ENCODE measurements around the gene KAT7. TPM values are rescaled to one million over a fixed set of nuclear protein-coding genes. Genes with fewer than 3 reads are reported as not detected.
"Not testable (repeated sequence)": the region's sequence is repeated elsewhere in the genome, so short reads cannot be mapped to it uniquely, and the experiment has no call there.

Gene KAT7
- total RNA-seq, 2 experiments from 2014 or later: 91.7 to 92.5 TPM

DNA sequence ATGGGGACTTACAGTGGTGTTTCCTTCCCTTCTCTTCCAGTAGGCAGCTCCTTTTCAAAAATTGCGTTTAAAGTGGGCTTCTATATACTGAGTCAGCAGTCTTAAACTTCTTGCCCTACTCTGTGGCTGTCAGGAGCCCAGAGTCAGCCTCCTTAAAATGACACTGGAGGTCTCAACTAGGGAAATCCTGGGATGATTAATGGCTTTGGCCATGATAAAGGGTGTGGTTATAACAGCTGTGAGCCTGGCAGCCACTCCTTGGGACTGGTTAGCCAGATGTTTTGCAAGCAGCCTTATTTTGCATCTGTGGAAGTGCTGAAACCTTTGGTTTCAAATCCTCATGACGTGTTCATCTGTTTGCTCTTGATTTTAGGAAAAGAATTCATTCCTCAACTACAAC is 34.3 kb downstream of the KAT7 start:
- Mint-ChIP-seq H3K36me3 (peaks cover 31% of the 10 kb centered on the region), H3K27ac (no peak overlapping the region), H3K9me3 (no peaks in the 10 kb centered on the region), H3K4me1 (peaks cover 17% of the 10 kb centered on the region), H3K27me3 (no peaks in the 10 kb centered on the region), H3K4me3 (no peak overlapping the region)
- POLR2A ChIA-PET: interaction anchor here (1.1 to 1.5 kb wide), 2 partner anchors 23 to 35 kb away, joined by 3 to 7 read pairs; partner anchors contain the start of gene KAT7
- ATAC-seq (ENCODE audit: low read depth) (no peak), DNase-seq (no peak)

DNA sequence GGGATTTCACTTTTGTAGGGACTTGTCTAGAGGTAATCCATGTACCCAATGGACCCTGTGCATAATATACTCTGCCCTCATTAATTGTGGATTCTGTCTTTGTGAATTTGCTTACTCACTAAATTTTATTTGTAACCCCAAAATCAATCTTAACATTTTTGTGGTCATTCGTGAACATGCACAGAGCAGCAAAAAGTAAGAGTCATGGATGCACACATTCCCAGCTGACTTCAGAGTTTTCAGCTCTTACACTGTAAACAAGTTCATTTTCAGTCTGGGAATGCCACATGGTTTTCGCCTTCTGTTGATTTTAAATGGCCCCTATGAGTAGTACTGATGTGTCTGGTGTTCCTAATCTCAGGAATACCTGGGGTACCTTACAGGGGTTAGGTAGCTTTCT is 35.1 kb downstream of the KAT7 start:
- ATAC-seq (ENCODE audit: low read depth) (no peak), DNase-seq (no peak)
- Mint-ChIP-seq H3K36me3 (peaks cover 32% of the 10 kb centered on the region), H3K4me3 (no peak overlapping the region), H3K27me3 (no peaks in the 10 kb centered on the region), H3K9me3 (no peaks in the 10 kb centered on the region), H3K4me1 (peaks cover 13% of the 10 kb centered on the region), H3K27ac (no peak overlapping the region)
- POLR2A ChIA-PET: interaction anchor here (1.1 kb wide), 1 partner anchor 23 kb away, joined by 7 read pairs; no protein-coding TSS in a partner anchor

DNA sequence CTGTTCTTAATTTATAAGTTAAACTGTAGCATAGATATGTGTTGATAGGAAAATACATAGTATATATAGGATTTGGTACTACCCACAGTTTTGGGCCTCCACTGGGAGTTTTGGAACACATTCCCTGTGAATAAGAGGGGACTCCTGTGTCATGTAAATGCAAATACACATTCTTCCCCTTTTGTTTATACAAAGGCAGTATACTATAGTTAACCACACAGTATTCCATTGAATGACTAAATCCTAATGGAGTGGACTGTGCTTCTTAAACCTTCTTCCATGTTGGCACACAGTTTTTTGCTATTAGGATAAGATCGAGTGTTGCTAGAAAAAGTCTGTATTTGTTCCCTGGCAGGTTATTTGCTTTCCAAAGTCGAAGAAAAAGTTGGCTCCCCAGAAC is 37.2 kb downstream of the KAT7 start:
- POLR2A ChIA-PET: no interaction called here
- no peak for DNase-seq
- peaks cover 4% of the 10 kb centered on the region for H3K4me1 Mint-ChIP-seq
- H3K4me3 Mint-ChIP-seq: no peak overlapping the region
- no peaks in the 10 kb centered on the region for H3K9me3 Mint-ChIP-seq
- no peak overlapping the region for H3K27ac Mint-ChIP-seq
- H3K36me3 Mint-ChIP-seq: peaks cover 31% of the 10 kb centered on the region
- no peaks in the 10 kb centered on the region for H3K27me3 Mint-ChIP-seq
- ATAC-seq (ENCODE audit: low read depth): no peak

DNA sequence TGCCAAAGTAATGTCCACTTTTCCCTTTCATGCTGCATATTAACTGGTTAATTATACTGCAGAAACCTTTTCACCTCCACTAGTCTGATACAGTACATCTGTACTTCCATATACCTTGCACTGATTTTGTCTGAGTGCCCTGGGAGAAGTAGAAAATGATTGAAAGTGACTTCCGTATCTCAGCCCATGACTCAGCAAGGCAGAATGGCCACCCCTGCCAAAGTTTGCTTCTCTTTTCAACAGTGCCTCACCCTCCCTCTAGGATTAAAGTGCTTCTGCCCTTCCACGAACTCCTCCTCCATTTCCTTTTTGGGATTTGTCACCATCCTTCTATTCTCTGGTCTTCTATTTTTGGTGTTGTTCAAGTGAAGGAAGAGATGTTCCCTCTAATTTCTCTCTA is 39.8 kb downstream of the KAT7 start:
- Mint-ChIP-seq H3K27ac (peak overlapping the region; percentile 59), H3K36me3 (peaks cover 27% of the 10 kb centered on the region)
- DNase-seq; H3K9me3 Mint-ChIP-seq; H3K27me3 Mint-ChIP-seq; H3K4me1 Mint-ChIP-seq; ATAC-seq (ENCODE audit: low read depth); POLR2A ChIA-PET; H3K4me3 Mint-ChIP-seq: not testable (repeated sequence)

DNA sequence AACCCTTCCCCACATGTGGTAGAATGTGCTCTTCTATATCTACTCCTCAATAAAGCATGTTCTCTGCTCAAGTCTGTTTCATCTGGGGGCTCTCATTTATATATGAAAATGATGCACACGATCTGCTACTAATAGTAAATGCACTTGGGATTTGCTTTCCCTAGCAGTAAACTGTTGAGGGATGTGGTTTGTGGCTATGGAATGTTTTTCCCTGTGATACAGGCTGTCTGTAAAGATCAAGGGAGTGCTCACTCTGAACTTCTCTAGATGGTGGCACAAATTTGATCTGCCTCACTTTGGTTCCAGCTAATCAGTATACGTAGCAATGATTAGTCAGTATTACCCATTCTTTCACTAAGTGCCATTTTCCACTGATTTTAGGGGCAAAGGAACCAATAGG is 40.5 kb downstream of the KAT7 start:
- POLR2A ChIA-PET: no interaction called here
- DNase-seq (no peak), ATAC-seq (ENCODE audit: low read depth) (no peak)
- Mint-ChIP-seq H3K4me3 (no peak overlapping the region), H3K9me3 (no peaks in the 10 kb centered on the region), H3K27me3 (no peaks in the 10 kb centered on the region), H3K27ac (no peak overlapping the region), H3K36me3 (peaks cover 27% of the 10 kb centered on the region), H3K4me1 (no peaks in the 10 kb centered on the region)

DNA sequence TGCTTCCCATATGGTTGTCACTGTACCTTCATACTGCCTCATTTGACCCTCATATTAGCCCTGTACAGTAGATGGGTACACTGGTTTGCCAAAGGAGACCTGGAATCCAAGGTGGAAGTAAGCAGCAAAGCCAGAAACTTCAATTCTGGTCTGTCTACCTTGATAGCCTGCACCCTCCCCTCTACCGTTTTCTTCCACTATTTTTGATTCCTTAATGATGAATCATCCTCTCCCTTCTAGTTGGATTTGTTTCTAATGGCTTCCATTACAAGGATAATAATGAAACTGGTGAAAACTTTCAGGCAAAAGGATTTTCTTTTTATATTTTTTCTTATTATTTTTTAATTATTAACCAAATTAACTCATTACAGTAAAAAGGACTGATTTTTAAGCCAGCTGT is 42.1 kb downstream of the KAT7 start:
- H3K27ac Mint-ChIP-seq: no peak overlapping the region

DNA sequence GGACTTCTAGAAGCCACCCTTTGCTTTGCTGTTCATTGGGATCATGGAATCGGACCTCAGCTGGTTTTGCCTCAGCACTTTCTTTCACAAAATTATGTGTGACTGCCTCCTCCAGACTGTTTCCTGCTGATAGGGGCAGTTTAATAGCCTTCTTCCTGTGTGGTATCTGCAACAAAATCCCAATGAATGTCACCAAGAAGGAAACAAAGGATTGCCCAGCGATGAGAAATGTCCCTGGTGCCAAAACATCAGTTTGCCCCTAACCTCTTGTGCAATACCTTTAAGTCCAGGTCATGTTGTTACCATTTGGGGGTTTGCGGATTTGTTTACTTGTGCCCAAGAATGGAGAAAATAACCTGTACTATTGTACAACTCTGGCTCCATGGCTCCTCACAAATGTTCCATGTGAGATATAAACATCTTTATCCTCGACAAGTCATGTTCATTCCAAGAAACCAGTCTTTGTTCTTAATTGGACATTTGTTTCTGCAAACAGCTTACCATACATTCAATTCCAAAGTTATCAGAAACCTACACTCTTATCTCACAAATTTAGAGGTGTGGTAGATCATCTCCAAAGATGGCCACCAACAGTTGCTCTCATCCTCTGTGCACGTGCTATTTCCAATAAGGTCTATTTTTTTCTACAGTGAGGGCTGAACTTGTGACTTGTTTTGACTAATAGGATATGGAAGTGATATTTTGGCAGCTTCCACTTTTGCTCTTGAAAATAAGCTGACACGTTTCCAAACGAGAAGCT is 44.5 kb downstream of the KAT7 start:
- Mint-ChIP-seq H3K27me3 (no peaks in the 10 kb centered on the region), H3K4me1 (no peaks in the 10 kb centered on the region), H3K27ac (no peak overlapping the region), H3K9me3 (no peaks in the 10 kb centered on the region), H3K36me3 (peaks cover 20% of the 10 kb centered on the region), H3K4me3 (no peak overlapping the region)
- POLR2A ChIA-PET: interaction anchor here (0.5 kb wide), 1 partner anchor 171 kb away, joined by 10 read pairs; no protein-coding TSS in a partner anchor
- ATAC-seq (ENCODE audit: low read depth) (no peak), DNase-seq (no peak)

More for the DNA sequence above, 42.1 kb downstream of the KAT7 start:
- POLR2A ChIA-PET: interaction anchor here (0.7 kb wide), 1 partner anchor 134 kb away, joined by 3 read pairs; no protein-coding TSS in a partner anchor
- ATAC-seq (ENCODE audit: low read depth) (no peak), DNase-seq (no peak)
- H3K4me3 Mint-ChIP-seq: no peak overlapping the region
- no peaks in the 10 kb centered on the region for H3K4me1 Mint-ChIP-seq
- no peaks in the 10 kb centered on the region for H3K9me3 Mint-ChIP-seq
- peaks cover 30% of the 10 kb centered on the region for H3K36me3 Mint-ChIP-seq
- H3K27me3 Mint-ChIP-seq: no peaks in the 10 kb centered on the region

DNA sequence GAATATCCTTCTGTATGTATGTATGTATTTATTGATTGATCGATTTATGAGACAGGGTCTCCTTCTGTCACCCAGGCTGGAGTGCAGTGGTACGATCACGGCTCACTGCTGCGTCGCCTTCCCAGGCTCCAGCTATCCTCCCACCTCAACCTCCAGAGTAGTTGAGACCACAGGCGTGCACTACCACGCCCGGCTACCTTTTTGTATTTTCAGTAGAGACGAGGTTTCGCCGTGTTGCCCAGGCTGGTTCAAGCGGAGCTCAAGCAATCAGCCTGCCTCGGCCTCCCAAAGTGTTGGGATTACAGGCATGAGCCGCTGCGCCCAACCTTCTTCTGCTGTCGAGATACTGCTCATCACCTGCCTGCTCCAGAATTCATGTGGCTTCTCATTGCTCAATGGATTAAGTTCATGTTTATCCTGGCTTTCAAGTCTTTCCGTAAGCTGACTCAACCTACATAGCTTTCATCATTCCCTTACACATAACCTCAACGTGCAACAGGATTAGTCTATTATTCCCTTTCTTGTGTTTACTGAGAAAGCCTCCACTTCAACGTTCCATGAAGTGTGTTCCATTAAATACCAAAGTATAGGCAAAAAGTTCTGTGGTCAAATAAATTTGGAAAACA is 45.8 kb downstream of the KAT7 start:
- Mint-ChIP-seq H3K36me3 (peaks cover 15% of the 10 kb centered on the region), H3K27ac (no peak overlapping the region), H3K9me3 (no peaks in the 10 kb centered on the region), H3K27me3 (no peaks in the 10 kb centered on the region), H3K4me3 (no peak overlapping the region), H3K4me1 (no peaks in the 10 kb centered on the region)
- DNase-seq: no peak
- POLR2A ChIA-PET: no interaction called here
- no peak for ATAC-seq (ENCODE audit: low read depth)

DNA sequence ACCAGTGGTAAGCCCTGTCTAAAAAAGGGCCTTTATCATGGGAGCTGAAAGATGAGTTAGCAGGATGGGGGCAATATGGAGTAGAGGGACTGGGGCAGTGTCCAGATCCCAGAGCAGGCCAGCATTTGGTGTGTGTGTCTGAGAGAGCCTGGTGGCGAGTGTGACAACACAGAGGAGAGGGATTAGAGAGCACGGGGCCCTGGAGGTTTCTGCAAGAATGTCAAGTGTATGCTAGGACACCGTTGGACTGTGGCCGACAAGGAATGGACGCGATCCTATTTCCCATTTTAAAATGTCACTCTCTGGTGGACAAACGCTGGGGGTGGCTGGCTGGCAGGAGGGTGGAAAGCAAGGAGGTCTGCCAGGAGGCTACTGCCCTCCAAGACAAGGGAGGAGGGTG is 47.0 kb downstream of the KAT7 start:
- no peaks in the 10 kb centered on the region for H3K4me1 Mint-ChIP-seq
- H3K36me3 Mint-ChIP-seq: peaks cover 13% of the 10 kb centered on the region
- no peaks in the 10 kb centered on the region for H3K27me3 Mint-ChIP-seq
- no peak for ATAC-seq (ENCODE audit: low read depth)
- DNase-seq: no peak
- no peak overlapping the region for H3K4me3 Mint-ChIP-seq
- no peak overlapping the region for H3K27ac Mint-ChIP-seq
- no peaks in the 10 kb centered on the region for H3K9me3 Mint-ChIP-seq
- POLR2A ChIA-PET: interaction anchor here (0.8 kb wide), 1 partner anchor 15 kb away, joined by 3 read pairs; no protein-coding TSS in a partner anchor

DNA sequence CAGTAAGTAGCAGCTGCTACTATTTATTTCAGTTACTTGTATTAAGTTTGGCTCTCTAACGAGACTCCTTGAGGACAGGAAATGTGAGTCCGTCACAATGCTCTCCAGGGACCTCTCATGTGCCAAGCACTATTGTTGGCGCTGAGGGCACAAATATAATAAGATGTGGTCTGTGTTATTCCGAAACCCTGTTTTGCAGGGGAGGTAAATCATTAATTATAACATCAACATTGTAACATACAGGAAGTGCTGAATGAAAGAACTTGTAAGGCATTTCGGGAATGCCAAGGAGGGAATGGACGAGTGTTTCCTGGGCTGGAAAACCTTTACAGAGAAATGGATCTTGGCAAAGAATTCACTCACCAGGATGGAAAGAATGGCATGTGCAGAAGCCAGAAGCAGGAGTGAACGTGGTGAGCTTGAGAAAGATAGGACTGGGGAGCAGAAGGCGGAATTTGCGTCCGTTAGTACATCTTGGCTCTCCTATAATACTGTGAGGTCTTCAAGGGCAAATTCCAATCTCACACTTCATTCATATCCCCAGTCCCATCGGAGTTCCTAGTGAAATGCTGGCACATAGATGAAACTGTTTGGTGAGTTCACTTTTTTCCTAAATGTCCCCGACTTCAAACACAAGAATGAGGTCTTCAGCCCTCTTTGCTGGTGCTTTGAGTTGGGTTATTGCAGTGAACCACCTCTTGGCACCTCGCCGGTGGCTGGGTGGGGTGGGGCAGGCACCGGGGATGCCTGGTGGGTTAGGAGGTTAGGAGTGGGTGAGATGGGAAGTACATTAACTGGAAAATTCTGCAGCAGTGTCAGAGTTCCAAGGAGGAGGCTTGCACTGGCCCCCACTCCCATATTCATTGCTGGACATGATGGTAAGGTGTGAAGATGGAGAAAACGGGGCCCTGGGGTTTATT is 47.9 kb downstream of the KAT7 start:
- DNase-seq: no peak
- Mint-ChIP-seq H3K27me3 (no peaks in the 10 kb centered on the region), H3K27ac (no peak overlapping the region), H3K36me3 (peaks cover 13% of the 10 kb centered on the region), H3K4me3 (no peak overlapping the region), H3K4me1 (no peaks in the 10 kb centered on the region), H3K9me3 (no peaks in the 10 kb centered on the region)
- no peak for ATAC-seq (ENCODE audit: low read depth)
- POLR2A ChIA-PET: interaction anchor here (0.8 kb wide), 1 partner anchor 16 kb away, joined by 3 read pairs; no protein-coding TSS in a partner anchor

DNA sequence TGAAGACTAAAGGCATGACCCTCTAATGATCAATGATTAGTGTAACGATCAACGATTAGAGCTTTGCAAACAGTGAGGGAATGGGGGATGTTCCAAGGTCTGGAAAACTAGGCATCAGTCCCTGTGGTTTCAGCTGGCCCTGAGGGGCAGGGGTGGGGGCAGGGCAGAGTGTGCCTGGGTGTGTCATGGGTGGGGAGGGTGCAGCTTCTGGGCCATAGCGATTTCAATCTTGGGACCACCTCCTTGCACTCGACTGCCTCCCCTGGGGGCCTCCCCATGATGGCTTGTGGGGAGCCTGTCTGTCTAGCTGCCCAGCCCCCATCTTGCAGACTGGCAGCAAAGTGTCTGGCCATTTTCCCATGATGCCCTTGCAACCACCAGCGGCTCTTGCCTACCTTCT is 51.0 kb downstream of the KAT7 start:
- POLR2A ChIA-PET: no interaction called here
- H3K4me1 Mint-ChIP-seq: peaks cover 5% of the 10 kb centered on the region
- ATAC-seq (ENCODE audit: low read depth): no peak
- H3K4me3 Mint-ChIP-seq: no peak overlapping the region
- H3K36me3 Mint-ChIP-seq: peaks cover 11% of the 10 kb centered on the region
- no peak for DNase-seq
- H3K27ac Mint-ChIP-seq: no peak overlapping the region
- H3K27me3 Mint-ChIP-seq: no peaks in the 10 kb centered on the region
- H3K9me3 Mint-ChIP-seq: no peaks in the 10 kb centered on the region

DNA sequence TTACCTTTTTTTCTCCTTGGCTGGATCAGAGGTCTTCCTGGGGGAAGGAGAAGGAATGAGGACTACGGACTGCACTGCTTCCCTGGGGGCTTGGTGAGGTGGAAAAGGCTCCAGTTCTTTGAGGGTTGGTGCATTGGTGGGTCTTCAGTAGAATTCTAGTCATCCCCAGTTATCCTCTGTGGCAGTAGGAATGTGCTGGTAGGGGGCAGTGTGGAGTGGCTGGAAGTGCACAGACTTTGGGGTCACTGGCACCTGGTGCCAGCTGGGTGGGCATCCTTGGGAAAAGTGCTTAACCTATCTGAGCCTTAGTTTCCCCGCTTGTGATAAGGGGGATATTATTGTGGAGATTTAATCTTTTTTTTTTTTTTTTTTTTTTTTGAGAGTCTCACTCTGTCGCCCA is 53.1 kb downstream of the KAT7 start:
- POLR2A ChIA-PET: interaction anchor here (0.7 kb wide), 1 partner anchor 262 kb away, joined by 5 read pairs; no protein-coding TSS in a partner anchor
- DNase-seq (no peak), ATAC-seq (ENCODE audit: low read depth) (no peak)

DNA sequence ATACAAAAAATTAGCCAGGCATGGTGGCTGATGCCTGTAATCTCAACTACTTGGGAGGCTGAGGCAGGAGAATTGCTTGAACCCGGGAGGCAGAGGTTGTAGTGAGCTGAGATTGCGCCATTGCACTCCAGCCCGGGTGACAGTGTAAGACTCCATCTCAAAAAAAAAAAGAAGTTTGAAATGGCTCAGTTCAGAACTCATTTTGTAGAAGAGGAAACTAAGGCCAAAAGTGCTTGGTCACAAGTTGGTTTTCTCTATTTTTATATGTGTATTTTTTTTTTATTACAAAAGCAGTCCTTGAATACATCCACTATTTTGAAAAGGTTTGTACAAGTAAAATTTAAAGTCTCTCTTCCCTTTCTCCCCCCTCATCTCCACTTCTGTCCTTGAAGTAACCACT is 53.9 kb downstream of the KAT7 start:
- Mint-ChIP-seq H3K9me3 (no peaks in the 10 kb centered on the region), H3K4me1 (peaks cover 5% of the 10 kb centered on the region), H3K27me3 (no peaks in the 10 kb centered on the region), H3K4me3 (no peak overlapping the region), H3K36me3 (peaks cover 5% of the 10 kb centered on the region), H3K27ac (no peak overlapping the region)
- ATAC-seq (ENCODE audit: low read depth) (no peak), DNase-seq (no peak)
- POLR2A ChIA-PET: no interaction called here

More for the DNA sequence above, 53.1 kb downstream of the KAT7 start:
- Mint-ChIP-seq H3K4me3 (no peak overlapping the region), H3K4me1 (peaks cover 5% of the 10 kb centered on the region), H3K36me3 (peaks cover 5% of the 10 kb centered on the region), H3K27me3 (no peaks in the 10 kb centered on the region), H3K9me3 (no peaks in the 10 kb centered on the region), H3K27ac (no peak overlapping the region)

Measured in activated naive CD8-positive, alpha-beta T cell treated with anti-CD3 and anti-CD28 coated beads, Interleukin-2, amount 10 ng/mL, durations not matched to agents 7 days and 5 days (primary cell).